ENCODE results near the gene NPFFR2.

GRCh38 chr4:72077346-72077745, 45.5 kb downstream of the NPFFR2 start:
- TF ChIP-seq CTCF (IDR thresholded peaks at IDR 0.05) (no peak), POLR2AphosphoS5 (IDR thresholded peaks at IDR 0.05) (no peak), POLR2A (IDR thresholded peaks at IDR 0.05; ENCODE audit: low read depth) (no peak), EP300 (IDR thresholded peaks at IDR 0.05) (no peak)
